Measurements from ENCODE around the gene RXRG.
"Not testable (repeated sequence)": the region's sequence is repeated elsewhere in the genome, so short reads cannot be mapped to it uniquely, and the experiment has no call there.

GRCh38 chr1:165459683-165460082 lies 14.8 kb upstream of the RXRG start:
- not testable (repeated sequence) for TF ChIP-seq ZNF274 (IDR thresholded peaks at IDR 0.05; ENCODE audit: low read depth, low read length); SUZ12 (IDR thresholded peaks at IDR 0.05; ENCODE audit: extremely low read depth, insufficient read depth, insufficient read length); YY1 (IDR thresholded peaks at IDR 0.05; ENCODE audit: insufficient read depth, insufficient read length)
